HepG2 (cell line): ENCODE data around the gene KCNK5.

Source experiments
- SAP130 ChIP-seq: IDR thresholded peaks from 2 replicates; pipeline ENCODE4 v1.6.1; 2016; ENCODE audit warnings: low read depth
- ZNF253 ChIP-seq: sonication (generic); formaldehyde crosslinking; IDR thresholded peaks from 2 replicates; pipeline ENCODE4 v1.8.0; 2022; ENCODE audit warnings: mild to moderate bottlenecking, missing genetic modification reagents, borderline replicate concordance

DNA sequence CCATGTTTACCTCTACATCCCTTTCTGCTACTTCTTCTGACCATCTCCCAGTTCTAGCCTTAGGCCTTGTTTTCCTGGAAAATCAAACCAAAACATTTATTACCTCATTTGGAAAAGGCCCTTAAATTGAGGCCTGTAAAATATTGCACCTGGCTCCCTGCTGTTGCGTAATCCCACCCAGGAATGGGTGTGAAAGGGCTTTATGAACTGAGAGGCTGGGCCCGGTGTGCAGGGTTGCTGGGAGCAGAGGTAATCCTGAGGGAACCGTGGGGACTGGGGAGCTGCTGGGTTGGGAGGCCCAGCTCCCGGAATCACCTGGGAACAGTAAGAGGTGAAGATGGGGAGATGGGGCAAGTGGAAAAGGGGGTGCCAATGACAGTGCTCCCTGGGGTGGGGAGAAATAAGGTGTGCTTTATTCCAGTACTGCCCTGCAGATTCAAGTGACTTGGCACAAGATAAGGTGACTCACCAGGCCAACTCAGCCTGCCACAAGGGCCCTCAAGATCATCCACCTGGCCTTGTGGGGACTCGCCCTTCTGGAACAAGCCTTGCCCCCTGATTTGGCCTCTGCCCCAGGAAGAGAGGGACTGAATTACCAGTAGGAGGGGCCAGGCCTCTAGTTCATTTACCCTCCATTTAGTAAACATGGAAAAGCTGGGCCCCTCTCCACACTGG lies 44.2 kb downstream of the KCNK5 start:
- TF ChIP-seq SAP130 (CRISPR knock-in tag) (no peak), ZNF253 (no peak)
